HG03520 (cell line): Measurements from ENCODE around the gene ARFGAP1.

Experiments
- ATAC-seq: cut with Tn5 transposase; IDR thresholded peaks from one replicate; pipeline ENCODE4 v1.9.1; 2021; ENCODE audit warnings: mild to moderate bottlenecking, moderate library complexity; ENCODE audit not compliant: unreplicated experiment

The ARFGAP1 gene

DNA sequence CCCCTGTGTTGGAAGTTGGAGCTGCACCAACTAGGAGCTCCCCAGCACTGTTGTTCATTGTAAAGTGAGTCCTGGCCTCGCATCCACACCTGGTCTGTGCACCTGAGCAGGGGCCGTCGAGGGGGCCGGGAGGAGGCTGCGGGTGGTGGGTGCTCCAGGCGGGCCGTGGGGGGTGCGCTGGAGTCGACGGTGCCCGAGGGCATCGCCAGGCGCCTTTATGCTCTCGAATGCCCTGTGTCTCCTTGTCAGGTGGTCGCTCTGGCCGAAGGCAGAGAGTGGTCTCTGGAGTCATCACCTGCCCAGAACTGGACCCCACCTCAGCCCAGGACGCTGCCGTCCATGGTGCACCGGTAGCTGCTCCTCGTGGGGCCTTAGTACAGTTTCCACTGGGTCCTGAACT, 4.3 kb downstream of the ARFGAP1 start:
- no peak for ATAC-seq

- no peak for ATAC-seq
Observed at GRCh38 chr20:63277466-63278272, 5.1 kb downstream of the ARFGAP1 start.

- ATAC-seq = no peak
Observed at GRCh38 chr20:63278661-63279060, 6.0 kb downstream of the ARFGAP1 start.

GRCh38 chr20:63279931-63280330, 7.3 kb downstream of the ARFGAP1 start:
- no peak for ATAC-seq

GRCh38 chr20:63280371-63280770, 7.8 kb downstream of the ARFGAP1 start:
- ATAC-seq = no peak

- no peak for ATAC-seq
Observed at GRCh38 chr20:63280929-63281545, 8.4 kb downstream of the ARFGAP1 start.

DNA sequence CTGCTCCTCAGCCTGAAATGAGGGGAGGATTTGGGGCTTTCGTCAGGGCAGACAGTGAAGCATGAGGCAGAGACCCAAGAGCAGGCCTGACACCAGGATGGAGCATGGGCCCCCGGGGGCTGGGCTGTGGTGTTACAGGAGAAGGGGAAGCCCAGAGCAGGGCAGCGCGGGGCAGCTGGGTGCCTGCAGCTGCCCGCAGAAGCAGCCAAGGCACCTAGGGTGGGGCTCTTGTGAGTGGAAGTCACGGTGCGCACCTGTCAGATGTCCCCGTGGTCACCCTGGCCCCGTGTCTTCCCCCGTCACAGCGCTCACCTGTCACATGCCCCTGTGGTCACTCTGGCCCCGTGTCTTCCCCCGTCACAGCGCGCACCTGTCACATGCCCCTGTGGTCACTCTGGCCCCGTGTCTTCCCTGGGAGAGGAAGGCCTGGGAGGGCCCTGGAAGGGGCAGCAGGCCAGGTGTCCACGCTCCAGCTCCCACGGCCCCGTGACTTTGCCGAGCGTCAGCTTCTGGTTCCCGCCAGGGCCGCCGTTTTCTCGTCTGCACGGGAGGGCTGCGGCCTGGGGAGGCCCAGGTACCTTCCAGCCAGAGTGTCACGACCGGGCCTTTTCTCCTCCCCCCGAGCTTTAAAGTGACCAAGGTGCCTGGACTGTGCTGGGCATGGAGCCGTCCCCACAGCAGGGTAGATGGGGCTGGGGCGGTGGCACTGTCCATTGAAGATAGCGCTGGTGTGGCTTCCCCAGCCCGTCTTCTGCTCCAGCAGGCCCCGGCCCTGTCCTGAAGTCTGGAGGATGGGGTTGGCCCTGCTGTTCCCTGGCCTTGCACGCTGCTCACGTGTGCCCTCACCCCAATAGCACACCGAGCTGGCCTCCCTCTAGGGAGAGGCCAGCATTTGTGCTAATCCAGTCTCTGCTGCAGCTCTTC, 9.4 kb downstream of the ARFGAP1 start:
- ATAC-seq = no peak

GRCh38 chr20:63282946-63283345, 10.3 kb downstream of the ARFGAP1 start:
- no peak for ATAC-seq

- no peak for ATAC-seq
Observed at GRCh38 chr20:63283397-63284082, 10.9 kb downstream of the ARFGAP1 start.

DNA sequence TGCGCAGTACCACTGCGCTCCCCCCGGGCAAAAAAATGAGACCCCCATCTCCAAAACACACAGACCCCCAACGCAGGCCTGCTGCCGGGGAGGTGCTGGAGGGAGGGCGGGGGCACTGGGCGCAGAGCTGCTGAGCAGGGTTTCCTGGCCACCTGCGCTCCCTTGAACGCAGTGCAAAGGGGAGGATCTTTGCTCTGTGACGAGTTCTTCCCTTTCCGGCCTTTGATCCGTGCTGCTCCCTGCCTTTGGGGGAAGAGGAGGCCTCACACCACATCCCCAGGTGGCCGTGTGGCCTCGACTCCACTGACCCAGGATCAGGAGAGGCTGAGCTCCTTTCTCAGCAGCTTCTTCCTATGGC, 11.4 kb downstream of the ARFGAP1 start:
- ATAC-seq = no peak

GRCh38 chr20:63284544-63284949, 11.9 kb downstream of the ARFGAP1 start:
- ATAC-seq = no peak

DNA sequence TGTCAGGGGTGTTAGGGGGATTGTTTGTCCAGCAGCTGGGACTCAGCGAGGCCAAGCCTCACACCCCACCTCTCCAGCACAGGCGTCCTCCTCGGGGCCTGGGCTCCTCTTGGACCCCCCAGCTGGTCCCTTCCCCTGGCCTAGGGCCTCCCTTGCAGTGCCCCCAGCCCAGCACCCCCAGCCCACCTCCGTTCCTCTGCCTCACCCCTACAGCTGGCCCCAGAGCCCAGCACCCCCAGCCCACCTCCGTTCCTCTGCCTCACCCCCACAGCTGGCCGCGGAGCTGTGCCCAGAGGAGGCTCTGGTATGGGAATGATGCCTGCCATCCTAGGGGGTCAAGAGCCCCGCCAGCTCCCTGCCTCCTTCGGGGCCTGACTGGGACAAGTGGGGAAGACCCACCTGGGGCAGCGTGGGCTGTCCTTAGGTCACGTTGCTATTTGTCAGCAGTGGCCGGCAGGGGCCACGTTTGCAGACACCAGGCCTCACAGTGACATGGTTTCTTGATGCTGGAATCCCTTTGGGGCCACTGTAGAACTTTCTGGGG, 12.4 kb downstream of the ARFGAP1 start:
- no peak for ATAC-seq

GRCh38 chr20:63285636-63286615, 13.3 kb downstream of the ARFGAP1 start:
- no peak for ATAC-seq

GRCh38 chr20:63286781-63287696, 14.4 kb downstream of the ARFGAP1 start:
- no peak for ATAC-seq

GRCh38 chr20:63287697-63288580, 15.3 kb downstream of the ARFGAP1 start:
- no peak for ATAC-seq

DNA sequence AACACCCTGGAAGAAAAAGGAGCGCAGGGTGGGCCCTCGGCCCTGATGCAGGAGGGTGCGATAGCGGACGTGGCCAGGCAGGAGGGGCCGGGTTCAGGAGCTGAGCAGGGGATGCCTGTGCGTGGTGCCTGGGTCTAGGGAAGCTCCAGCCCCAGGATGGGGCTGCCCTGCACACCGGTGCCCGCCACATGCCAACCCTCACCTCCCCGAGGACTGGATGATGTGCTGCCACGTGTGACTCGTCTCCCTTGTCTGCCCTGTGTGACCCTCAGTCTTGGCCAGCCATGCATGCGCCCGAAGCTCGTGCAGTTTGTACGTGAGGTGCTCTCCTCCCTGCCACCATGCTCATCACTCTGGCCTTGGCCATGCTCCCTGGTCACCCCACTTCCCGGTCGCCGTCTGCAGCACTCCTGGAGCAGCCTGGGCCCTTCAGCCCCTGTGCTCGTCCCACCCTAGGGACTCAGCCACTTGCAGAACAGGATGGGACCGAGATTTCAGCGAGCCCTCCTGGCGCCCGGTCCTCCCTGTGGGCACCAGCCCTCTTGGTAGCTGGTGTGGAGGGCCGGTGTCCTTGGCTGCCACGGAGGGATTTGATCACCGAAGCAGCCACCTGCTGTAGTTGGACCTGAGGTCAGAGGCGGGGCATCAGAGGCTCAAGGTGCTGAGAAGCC, 16.1 kb downstream of the ARFGAP1 start:
- ATAC-seq = no peak
